Measurements from ENCODE around the gene CNIH4. TPM values are rescaled to one million over a fixed set of nuclear protein-coding genes. Genes with fewer than 3 reads are reported as not detected.

Gene CNIH4
- total RNA-seq, 1 experiment from 2014 or later = 104 TPM

- Histone ChIP-seq H4K8ac (replicated peaks; ENCODE audit: insufficient read length, low read depth, low read length) (no peak overlapping the region), H2BK120ac (ENCODE audit: low read depth, low read length, poor library complexity, severe bottlenecking) (no peak overlapping the region), H3K23ac (ENCODE audit: insufficient read length, low read depth, low read length) (no peak overlapping the region), H3K4ac (ENCODE audit: low read depth, low read length) (no peak overlapping the region), H2AFZ (ENCODE audit: low read length) (no peak overlapping the region), H3K9ac (ENCODE audit: extremely low read depth, insufficient read length, low read length) (no peak overlapping the region), H4K91ac (ENCODE audit: insufficient read length, low read depth, low read length) (no peak overlapping the region), H3K56ac (ENCODE audit: insufficient read length, low read depth, low read length) (no peak overlapping the region), H3K14ac (ENCODE audit: insufficient read depth, low read length) (no peak overlapping the region), H3K27ac (ENCODE audit: insufficient read length, low read depth, low read length) (no peak overlapping the region), H3K23me2 (ENCODE audit: insufficient read length, low read depth, low read length, poor library complexity, severe bottlenecking) (no peaks in the 10 kb centered on the region), H3K18ac (ENCODE audit: insufficient read length, low read depth, low read length) (no peak overlapping the region), H3K79me2 (ENCODE audit: insufficient read depth, low read length) (no peaks in the 10 kb centered on the region; the same call in 1 of the 2 replicates), H3K27me3 (ENCODE audit: insufficient read depth, low read length) (no peaks in the 10 kb centered on the region), H3K9me3 (ENCODE audit: control insufficient read depth, low read depth, low read length) (no peaks in the 10 kb centered on the region), H2BK12ac (ENCODE audit: insufficient read length, low read depth, low read length) (no peak overlapping the region), H2BK5ac (ENCODE audit: insufficient read length, low read length) (no peak overlapping the region), H2AK5ac (ENCODE audit: insufficient read length, low read length) (no peak overlapping the region), H3T11ph (ENCODE audit: low read length) (no peak overlapping the region), H3K79me1 (ENCODE audit: insufficient read depth, low read depth, low read length, poor library complexity, severe bottlenecking) (no peaks in the 10 kb centered on the region), H4K5ac (ENCODE audit: insufficient read length, low read depth, low read length) (no peak overlapping the region), H2BK15ac (ENCODE audit: low read depth, low read length) (no peak overlapping the region), H4K20me1 (ENCODE audit: control insufficient read depth, insufficient read depth, insufficient read length) (no peaks in the 10 kb centered on the region), H3K4me1 (ENCODE audit: insufficient read depth, low read length) (no peaks in the 10 kb centered on the region), H2BK20ac (ENCODE audit: low read depth, low read length, poor library complexity, severe bottlenecking) (no peak overlapping the region), H3K4me2 (ENCODE audit: insufficient read depth, insufficient read length, low read length) (no peak overlapping the region)
- H3K27me3 Mint-ChIP-seq (ENCODE audit: low read depth) = no peaks in the 10 kb centered on the region
- no peak for DNase-seq
- H3K36me3 Mint-ChIP-seq (ENCODE audit: insufficient read depth in 1 of 3, low read depth in 3 of 3) = peaks cover 23 to 55% (median 54%) of the 10 kb centered on the region in 3 experiments
- peak overlapping the region in 1 of 3 experiments; percentile 83; a peak in 2 of 7 replicates for H3K27ac Mint-ChIP-seq
- no peak overlapping the region for H3K4me3 Mint-ChIP-seq
- TF ChIP-seq, protein P1, sequence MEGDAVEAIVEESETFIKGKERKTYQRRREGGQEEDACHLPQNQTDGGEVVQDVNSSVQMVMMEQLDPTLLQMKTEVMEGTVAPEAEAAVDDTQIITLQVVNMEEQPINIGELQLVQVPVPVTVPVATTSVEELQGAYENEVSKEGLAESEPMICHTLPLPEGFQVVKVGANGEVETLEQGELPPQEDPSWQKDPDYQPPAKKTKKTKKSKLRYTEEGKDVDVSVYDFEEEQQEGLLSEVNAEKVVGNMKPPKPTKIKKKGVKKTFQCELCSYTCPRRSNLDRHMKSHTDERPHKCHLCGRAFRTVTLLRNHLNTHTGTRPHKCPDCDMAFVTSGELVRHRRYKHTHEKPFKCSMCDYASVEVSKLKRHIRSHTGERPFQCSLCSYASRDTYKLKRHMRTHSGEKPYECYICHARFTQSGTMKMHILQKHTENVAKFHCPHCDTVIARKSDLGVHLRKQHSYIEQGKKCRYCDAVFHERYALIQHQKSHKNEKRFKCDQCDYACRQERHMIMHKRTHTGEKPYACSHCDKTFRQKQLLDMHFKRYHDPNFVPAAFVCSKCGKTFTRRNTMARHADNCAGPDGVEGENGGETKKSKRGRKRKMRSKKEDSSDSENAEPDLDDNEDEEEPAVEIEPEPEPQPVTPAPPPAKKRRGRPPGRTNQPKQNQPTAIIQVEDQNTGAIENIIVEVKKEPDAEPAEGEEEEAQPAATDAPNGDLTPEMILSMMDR (conservative IDR thresholded peaks at IDR 0.05) = no peak
- no CpG with 5 or more reads among the region's 2 CpGs for WGBS (ENCODE audit: extremely low coverage, insufficient read length, low lambda C conversion rate)
- no peaks in the 10 kb centered on the region for H3K9me3 Mint-ChIP-seq
- peaks cover 0 to 4% of the 10 kb centered on the region in 2 experiments; a peak in 1 of 4 replicates for H3K4me1 Mint-ChIP-seq
Observed at GRCh38 chr1:224377676-224378006, 21.0 kb downstream of the CNIH4 start.

Measured in H9 (cell line).